Measurements from ENCODE around the gene WFS1.

Gene WFS1

GRCh38 chr4:6328526-6328925 lies 58.9 kb downstream of the WFS1 start:
- TF ChIP-seq FOXP2 (optimal IDR thresholded peaks at IDR 0.05; ENCODE audit: control extremely low read depth, extremely low read length, insufficient read depth) (no peak), POLR2AphosphoS5 (IDR thresholded peaks at IDR 0.05; ENCODE audit: borderline replicate concordance, low read depth, low read length) (no peak), EZH2 (IDR thresholded peaks at IDR 0.05) (no peak)
- Histone ChIP-seq H3K9ac (ENCODE audit: insufficient read length) (no peak overlapping the region), H3K36me3 (ENCODE audit: insufficient read depth, low read length) (no peaks in the 10 kb centered on the region), H3K4me3 (no peak overlapping the region), H3K27ac (no peak overlapping the region), H3K9me3 (ENCODE audit: low read depth, low read length) (no peaks in the 10 kb centered on the region)
- no peak for DNase-seq (ENCODE audit: low read depth, low spot score)

- no peak overlapping the region for H3K4me3 ChIP-seq
- TF ChIP-seq FOXP2 (optimal IDR thresholded peaks at IDR 0.05; ENCODE audit: control extremely low read depth, extremely low read length, insufficient read depth) (no peak), POLR2AphosphoS5 (IDR thresholded peaks at IDR 0.05; ENCODE audit: borderline replicate concordance, low read depth, low read length) (no peak)
- H3K27ac ChIP-seq: no peak overlapping the region
- DNase-seq (ENCODE audit: low read depth, low spot score): no peak
- H3K36me3 ChIP-seq (ENCODE audit: insufficient read depth, low read length): no peaks in the 10 kb centered on the region
- H3K9ac ChIP-seq (ENCODE audit: insufficient read length): no peak overlapping the region
- no peaks in the 10 kb centered on the region for H3K9me3 ChIP-seq (ENCODE audit: low read depth, low read length)
These were observed 60.1 kb downstream of the WFS1 start for GRCh38 chr4:6329478-6330383.

GRCh38 chr4:6330384-6330767 lies 60.7 kb downstream of the WFS1 start:
- H3K27ac ChIP-seq: no peak overlapping the region
- no peaks in the 10 kb centered on the region for H3K9me3 ChIP-seq (ENCODE audit: low read depth, low read length)
- DNase-seq (ENCODE audit: low read depth, low spot score): no peak
- H3K4me3 ChIP-seq: no peak overlapping the region
- H3K9ac ChIP-seq (ENCODE audit: insufficient read length): no peak overlapping the region
- no peaks in the 10 kb centered on the region for H3K36me3 ChIP-seq (ENCODE audit: insufficient read depth, low read length)
- TF ChIP-seq EZH2 (IDR thresholded peaks at IDR 0.05) (no peak), POLR2AphosphoS5 (IDR thresholded peaks at IDR 0.05; ENCODE audit: borderline replicate concordance, low read depth, low read length) (no peak), FOXP2 (optimal IDR thresholded peaks at IDR 0.05; ENCODE audit: control extremely low read depth, extremely low read length, insufficient read depth) (no peak)

GRCh38 chr4:6331018-6331417 lies 61.4 kb downstream of the WFS1 start:
- no peak overlapping the region for H3K9ac ChIP-seq (ENCODE audit: insufficient read length)
- no peaks in the 10 kb centered on the region for H3K9me3 ChIP-seq (ENCODE audit: low read depth, low read length)
- TF ChIP-seq FOXP2 (optimal IDR thresholded peaks at IDR 0.05; ENCODE audit: control extremely low read depth, extremely low read length, insufficient read depth) (no peak), EZH2 (IDR thresholded peaks at IDR 0.05) (no peak), POLR2AphosphoS5 (IDR thresholded peaks at IDR 0.05; ENCODE audit: borderline replicate concordance, low read depth, low read length) (no peak)
- DNase-seq (ENCODE audit: low read depth, low spot score): no peak
- H3K4me3 ChIP-seq: no peak overlapping the region
- no peaks in the 10 kb centered on the region for H3K36me3 ChIP-seq (ENCODE audit: insufficient read depth, low read length)
- H3K27ac ChIP-seq: no peak overlapping the region

GRCh38 chr4:6331468-6331867 lies 61.8 kb downstream of the WFS1 start:
- TF ChIP-seq POLR2AphosphoS5 (IDR thresholded peaks at IDR 0.05; ENCODE audit: borderline replicate concordance, low read depth, low read length): no peak
- no peak for TF ChIP-seq FOXP2 (optimal IDR thresholded peaks at IDR 0.05; ENCODE audit: control extremely low read depth, extremely low read length, insufficient read depth)
- TF ChIP-seq EZH2 (IDR thresholded peaks at IDR 0.05): no peak
- H3K36me3 ChIP-seq (ENCODE audit: insufficient read depth, low read length): no peaks in the 10 kb centered on the region

GRCh38 chr4:6332042-6332668 lies 62.5 kb downstream of the WFS1 start:
- TF ChIP-seq POLR2AphosphoS5 (IDR thresholded peaks at IDR 0.05; ENCODE audit: borderline replicate concordance, low read depth, low read length) (no peak), EZH2 (IDR thresholded peaks at IDR 0.05) (no peak), FOXP2 (optimal IDR thresholded peaks at IDR 0.05; ENCODE audit: control extremely low read depth, extremely low read length, insufficient read depth) (no peak)
- DNase-seq (ENCODE audit: low read depth, low spot score): no peak
- H3K36me3 ChIP-seq (ENCODE audit: insufficient read depth, low read length): no peaks in the 10 kb centered on the region
- no peak overlapping the region for H3K9ac ChIP-seq (ENCODE audit: insufficient read length)
- H3K9me3 ChIP-seq (ENCODE audit: low read depth, low read length): no peaks in the 10 kb centered on the region
- no peak overlapping the region for H3K27ac ChIP-seq
- no peak overlapping the region for H3K4me3 ChIP-seq

More at GRCh38 chr4:6331468-6331867, 61.8 kb downstream of the WFS1 start:
- DNase-seq (ENCODE audit: low read depth, low spot score): no peak
- Histone ChIP-seq H3K27ac (no peak overlapping the region), H3K9ac (ENCODE audit: insufficient read length) (no peak overlapping the region), H3K4me3 (no peak overlapping the region), H3K9me3 (ENCODE audit: low read depth, low read length) (no peaks in the 10 kb centered on the region)

GRCh38 chr4:6332669-6333050 lies 63.0 kb downstream of the WFS1 start:
- no peak for DNase-seq (ENCODE audit: low read depth, low spot score)
- H3K36me3 ChIP-seq (ENCODE audit: insufficient read depth, low read length): no peaks in the 10 kb centered on the region
- H3K4me3 ChIP-seq: no peak overlapping the region
- no peak overlapping the region for H3K9ac ChIP-seq (ENCODE audit: insufficient read length)
- no peaks in the 10 kb centered on the region for H3K9me3 ChIP-seq (ENCODE audit: low read depth, low read length)
- no peak overlapping the region for H3K27ac ChIP-seq
- no peak for TF ChIP-seq POLR2AphosphoS5 (IDR thresholded peaks at IDR 0.05; ENCODE audit: borderline replicate concordance, low read depth, low read length)
- TF ChIP-seq FOXP2 (optimal IDR thresholded peaks at IDR 0.05; ENCODE audit: control extremely low read depth, extremely low read length, insufficient read depth): no peak
- no peak for TF ChIP-seq EZH2 (IDR thresholded peaks at IDR 0.05)

- Histone ChIP-seq H3K36me3 (ENCODE audit: insufficient read depth, low read length) (no peaks in the 10 kb centered on the region), H3K4me3 (no peak overlapping the region), H3K9me3 (ENCODE audit: low read depth, low read length) (no peaks in the 10 kb centered on the region), H3K9ac (ENCODE audit: insufficient read length) (no peak overlapping the region), H3K27ac (no peak overlapping the region)
- DNase-seq (ENCODE audit: low read depth, low spot score): no peak
- TF ChIP-seq EZH2 (IDR thresholded peaks at IDR 0.05) (no peak), POLR2AphosphoS5 (IDR thresholded peaks at IDR 0.05; ENCODE audit: borderline replicate concordance, low read depth, low read length) (no peak), FOXP2 (optimal IDR thresholded peaks at IDR 0.05; ENCODE audit: control extremely low read depth, extremely low read length, insufficient read depth) (no peak)
These were observed 63.9 kb downstream of the WFS1 start for GRCh38 chr4:6333301-6334202.

Data from SK-N-MC (cell line).